ENCODE results near the gene DCAF16. TPM values are rescaled to one million over a fixed set of nuclear protein-coding genes. Genes with fewer than 3 reads are reported as not detected.

DCAF16 gene
- total RNA-seq, 6 experiments from 2014 or later = 4.2 to 7.9 (median 5.6) TPM

GRCh38 chr4:17765514-17766286, 44.9 kb downstream of the DCAF16 start:
- Histone ChIP-seq H3K4me3 (no peak overlapping the region), H3K27ac (no peak overlapping the region), H3K4me1 (no peaks in the 10 kb centered on the region), H3K27me3 (no peaks in the 10 kb centered on the region), H3K36me3 (no peaks in the 10 kb centered on the region), H3K9me3 (no peaks in the 10 kb centered on the region)
- no peak for DNase-seq
- no peak for ATAC-seq
- intact Hi-C loops (cut with DNase I) = no loop called here
- WGBS (ENCODE audit: insufficient coverage, low coverage, low lambda C conversion rate, missing lambda C conversion rate) = 64% methylated on average over 11 of the region's 11 CpGs
- TF ChIP-seq POLR2A (IDR thresholded peaks at IDR 0.05) = no peak
- TF ChIP-seq CTCF (IDR thresholded peaks at IDR 0.05) = no peak

- TF ChIP-seq POLR2A (IDR thresholded peaks at IDR 0.05) (no peak), CTCF (IDR thresholded peaks at IDR 0.05) (no peak)
- DNase-seq (no peak), ATAC-seq (no peak)
- H3K4me1 ChIP-seq = no peaks in the 10 kb centered on the region
- H3K36me3 ChIP-seq = no peaks in the 10 kb centered on the region
- WGBS (ENCODE audit: insufficient coverage, low coverage, low lambda C conversion rate, missing lambda C conversion rate) = 35% methylated on average over 5 of the region's 5 CpGs
- H3K4me3 ChIP-seq = no peak overlapping the region
- H3K27ac ChIP-seq = no peak overlapping the region
- H3K9me3 ChIP-seq = no peaks in the 10 kb centered on the region
- no peaks in the 10 kb centered on the region for H3K27me3 ChIP-seq
- intact Hi-C loops (cut with DNase I) = no loop called here
Observed at GRCh38 chr4:17763931-17764330, 46.6 kb downstream of the DCAF16 start.

- no peak overlapping the region for H3K27ac ChIP-seq
- ATAC-seq (no peak), DNase-seq (no peak)
- H3K4me1 ChIP-seq = no peaks in the 10 kb centered on the region
- 95% methylated on average over 2 of the region's 3 CpGs for WGBS (ENCODE audit: insufficient coverage, low coverage, low lambda C conversion rate, missing lambda C conversion rate)
- no peaks in the 10 kb centered on the region for H3K9me3 ChIP-seq
- H3K27me3 ChIP-seq = no peaks in the 10 kb centered on the region
- no peaks in the 10 kb centered on the region for H3K36me3 ChIP-seq
- TF ChIP-seq POLR2A (IDR thresholded peaks at IDR 0.05) = no peak
- no peak for TF ChIP-seq CTCF (IDR thresholded peaks at IDR 0.05)
- intact Hi-C loops (cut with DNase I) = no loop called here
- no peak overlapping the region for H3K4me3 ChIP-seq
Observed at GRCh38 chr4:17763416-17763815, 47.1 kb downstream of the DCAF16 start.

GRCh38 chr4:17762726-17763125, 47.8 kb downstream of the DCAF16 start:
- 100% methylated on average over 1 of the region's 1 CpG for WGBS (ENCODE audit: insufficient coverage, low coverage, low lambda C conversion rate, missing lambda C conversion rate)
- no peak overlapping the region for H3K27ac ChIP-seq
- no peaks in the 10 kb centered on the region for H3K9me3 ChIP-seq
- no peak overlapping the region for H3K4me3 ChIP-seq
- DNase-seq (no peak), ATAC-seq (no peak)
- intact Hi-C loops (cut with DNase I) = no loop called here
- H3K27me3 ChIP-seq = no peaks in the 10 kb centered on the region
- TF ChIP-seq POLR2A (IDR thresholded peaks at IDR 0.05) (no peak), CTCF (IDR thresholded peaks at IDR 0.05) (no peak)
- no peaks in the 10 kb centered on the region for H3K4me1 ChIP-seq
- H3K36me3 ChIP-seq = no peaks in the 10 kb centered on the region
